ENCODE results near the gene RGS6. TPM values are rescaled to one million over a fixed set of nuclear protein-coding genes. Genes with fewer than 3 reads are reported as not detected.

Gene RGS6
- total RNA-seq, 4 donors from 2014 or later: 7.6 to 25.3 (median 17.2) TPM

GRCh38 chr14:72290241-72290640 lies 358.0 kb downstream of the RGS6 start:
- DNase-seq: no peak
- 66 to 82% methylated on average over 4 of the region's 4 CpGs for WGBS, 2 donors
- TF ChIP-seq POLR2A (IDR thresholded peaks at IDR 0.05) (no peak), CTCF (IDR thresholded peaks at IDR 0.05) (no peak)
- H3K36me3 ChIP-seq: no peaks in the 10 kb centered on the region
- H3K27ac ChIP-seq: no peak overlapping the region
- H3K4me1 ChIP-seq: no peaks in the 10 kb centered on the region
- intact Hi-C loops (cut with DNase I): no loop called here
- no peak overlapping the region for H3K4me3 ChIP-seq (replicated peaks in 1 of 3)
- no peaks in the 10 kb centered on the region for H3K9me3 ChIP-seq
- no peaks in the 10 kb centered on the region for H3K27me3 ChIP-seq

- WGBS, 2 donors: 56 to 59% methylated on average over 16 of the region's 16 CpGs
- H3K27ac ChIP-seq: no peak overlapping the region
- H3K36me3 ChIP-seq: no peaks in the 10 kb centered on the region
- no peaks in the 10 kb centered on the region for H3K27me3 ChIP-seq
- no peaks in the 10 kb centered on the region for H3K4me1 ChIP-seq
- no peak overlapping the region for H3K4me3 ChIP-seq (replicated peaks in 1 of 3)
- intact Hi-C loops (cut with DNase I): no loop called here
- H3K9me3 ChIP-seq: no peaks in the 10 kb centered on the region
- TF ChIP-seq CTCF (IDR thresholded peaks at IDR 0.05): peak; percentile 48 to 78 (median 68)
- TF ChIP-seq POLR2A (IDR thresholded peaks at IDR 0.05): no peak
- DNase-seq: peak; percentile 22 to 23
Observed at GRCh38 chr14:72291908-72292688, 359.9 kb downstream of the RGS6 start.

GRCh38 chr14:72292689-72293024 lies 360.4 kb downstream of the RGS6 start:
- Histone ChIP-seq H3K27me3 (no peaks in the 10 kb centered on the region), H3K36me3 (no peaks in the 10 kb centered on the region), H3K4me1 (no peaks in the 10 kb centered on the region), H3K27ac (no peak overlapping the region), H3K4me3 (replicated peaks in 1 of 3) (no peak overlapping the region), H3K9me3 (no peaks in the 10 kb centered on the region)
- 30% methylated on average over 1 of the region's 1 CpG for WGBS, 2 donors
- intact Hi-C loops (cut with DNase I): no loop called here
- no peak for TF ChIP-seq POLR2A (IDR thresholded peaks at IDR 0.05)
- TF ChIP-seq CTCF (IDR thresholded peaks at IDR 0.05): no peak
- DNase-seq: no peak

- Histone ChIP-seq H3K4me3 (replicated peaks in 1 of 3) (no peak overlapping the region), H3K27me3 (no peaks in the 10 kb centered on the region), H3K4me1 (no peaks in the 10 kb centered on the region), H3K27ac (no peak overlapping the region), H3K36me3 (no peaks in the 10 kb centered on the region), H3K9me3 (no peaks in the 10 kb centered on the region)
- intact Hi-C loops (cut with DNase I): no loop called here
- TF ChIP-seq CTCF (IDR thresholded peaks at IDR 0.05) (no peak), POLR2A (IDR thresholded peaks at IDR 0.05) (no peak)
- WGBS, 2 donors: 65 to 93% methylated on average over 3 of the region's 3 CpGs
- DNase-seq: no peak
Observed at GRCh38 chr14:72301352-72301751, 369.1 kb downstream of the RGS6 start.

GRCh38 chr14:72303930-72304329 lies 371.7 kb downstream of the RGS6 start:
- no peak overlapping the region for H3K4me3 ChIP-seq (replicated peaks in 1 of 3)
- no peak for TF ChIP-seq CTCF (IDR thresholded peaks at IDR 0.05)
- H3K36me3 ChIP-seq: no peaks in the 10 kb centered on the region
- WGBS, 2 donors: 91 to 92% methylated on average over 4 of the region's 4 CpGs
- no peak overlapping the region for H3K27ac ChIP-seq
- no peak for DNase-seq
- H3K4me1 ChIP-seq: peaks cover 7 to 11% of the 10 kb centered on the region in 2 donors
- H3K9me3 ChIP-seq: no peaks in the 10 kb centered on the region
- H3K27me3 ChIP-seq: no peaks in the 10 kb centered on the region
- intact Hi-C loops (cut with DNase I): no loop called here

Data from thyroid gland (tissue), 4 donors.